GM18870 (cell line): ENCODE data around the gene C1orf105.

Source experiments
- ATAC-seq: cut with Tn5 transposase; IDR thresholded peaks from one replicate; pipeline ENCODE4 v1.9.1; 2021; ENCODE audit warnings: moderate library complexity; ENCODE audit not compliant: unreplicated experiment

The C1orf105 gene

DNA sequence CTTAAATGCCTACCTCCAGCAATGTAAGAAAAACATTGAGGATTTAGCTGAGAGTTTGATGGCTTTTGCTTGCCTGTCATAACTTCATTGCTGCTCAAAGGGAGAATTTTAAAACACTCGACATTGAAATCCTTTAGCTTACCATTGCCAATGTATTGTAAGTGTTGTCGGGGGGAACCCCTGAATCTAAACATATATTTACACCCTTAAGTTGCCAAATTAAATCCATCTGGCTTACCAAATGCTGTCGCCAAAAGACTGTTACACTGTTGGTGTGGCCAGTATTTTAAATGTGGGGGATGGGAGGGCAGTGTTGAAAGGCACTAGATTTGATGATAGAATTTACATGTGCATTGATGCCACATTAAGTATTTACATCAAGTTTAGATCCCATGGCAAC is 24.9 kb upstream of the C1orf105 start:
- no peak for ATAC-seq

GRCh38 chr1:172397221-172397620 is 23.3 kb upstream of the C1orf105 start:
- no peak for ATAC-seq

- ATAC-seq, result no peak
These were observed 22.9 kb upstream of the C1orf105 start for GRCh38 chr1:172397633-172398032.

DNA sequence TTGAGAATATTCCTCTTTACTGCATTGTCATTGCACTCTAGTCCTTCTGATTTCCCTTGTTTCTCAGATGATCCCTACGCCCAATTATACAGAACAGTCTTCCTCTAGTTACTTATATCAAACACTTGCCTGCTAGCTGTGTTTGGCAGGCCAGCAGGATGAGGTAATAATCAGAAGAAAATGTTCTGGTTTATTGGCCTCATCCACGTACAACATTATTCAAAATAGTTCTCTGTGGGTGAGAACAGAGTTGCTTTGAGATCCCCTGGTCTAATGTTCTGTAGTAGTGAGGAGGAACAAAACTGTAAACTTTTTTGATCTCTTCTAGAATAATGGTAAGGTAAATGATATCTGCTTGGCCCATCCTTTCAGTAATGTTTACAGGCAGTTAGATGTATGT is 22.3 kb upstream of the C1orf105 start:
- ATAC-seq, result no peak

GRCh38 chr1:172398970-172399755 is 21.3 kb upstream of the C1orf105 start:
- no peak for ATAC-seq

DNA sequence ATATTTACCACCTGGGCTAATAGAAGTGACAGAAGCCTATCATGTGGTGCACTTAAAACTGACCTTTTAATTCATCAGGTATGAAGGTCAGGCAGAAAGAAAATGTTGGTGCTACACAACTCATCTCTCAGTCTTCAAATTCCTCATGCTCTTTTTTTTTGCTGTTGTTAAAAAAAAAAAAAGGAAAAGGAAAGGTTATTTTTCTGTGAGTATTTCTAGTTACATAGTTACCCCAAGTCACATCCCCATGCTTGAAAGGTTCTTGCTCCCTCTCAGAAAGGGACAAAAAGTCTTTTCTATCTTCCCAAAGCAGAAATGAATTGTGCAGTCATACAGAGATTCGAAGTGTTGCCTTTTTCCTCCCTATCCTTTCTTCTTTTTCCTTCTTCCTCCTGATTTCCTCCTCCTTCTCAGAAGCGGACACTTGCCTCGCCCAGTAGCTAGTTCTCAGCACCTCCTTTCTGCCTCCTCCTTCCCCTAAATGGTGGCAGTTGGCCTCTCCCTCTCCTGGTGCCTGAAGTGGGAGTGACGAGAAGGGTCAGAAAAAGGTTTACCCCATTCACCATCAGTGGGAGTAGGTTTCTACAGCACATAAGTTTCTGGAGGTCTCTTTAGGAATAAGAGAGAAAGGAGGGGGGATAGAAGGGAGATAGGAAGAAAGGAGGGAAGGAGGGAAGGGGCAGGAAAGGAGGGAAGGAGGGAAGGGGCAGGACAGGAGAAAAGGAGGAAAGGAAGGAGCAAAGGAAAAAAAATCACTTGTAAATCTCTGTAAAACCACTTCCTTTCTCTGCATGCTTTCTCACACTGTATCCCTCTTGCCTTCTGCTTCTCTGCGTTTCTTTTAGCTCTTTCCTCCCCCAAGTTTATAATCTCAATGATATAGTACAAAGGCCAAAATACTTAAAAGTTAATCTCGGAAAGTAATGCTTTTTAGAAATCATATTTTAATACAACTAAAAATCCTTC is 20.4 kb upstream of the C1orf105 start:
- ATAC-seq, result no peak

GRCh38 chr1:172400722-172401105 is 19.8 kb upstream of the C1orf105 start:
- no peak for ATAC-seq

DNA sequence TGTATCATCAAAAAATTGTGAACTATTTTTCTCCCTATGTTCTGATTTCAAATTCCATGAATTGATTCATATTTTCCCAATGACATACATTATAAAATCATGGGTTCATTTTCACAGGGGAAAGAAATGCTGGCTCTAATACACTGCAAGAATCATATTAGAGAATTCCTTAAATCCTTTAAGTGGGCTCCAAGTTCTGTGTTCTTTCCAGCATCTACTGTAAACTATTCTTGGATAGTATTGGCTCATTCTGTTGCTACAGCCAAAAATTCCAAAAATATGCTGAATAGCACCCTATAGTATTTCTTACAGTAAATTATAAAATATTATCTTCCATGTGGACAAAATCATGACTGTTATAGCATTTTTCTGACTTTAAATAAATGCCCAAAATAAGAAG is 19.0 kb upstream of the C1orf105 start:
- ATAC-seq, result no peak

- ATAC-seq, result no peak
These were observed 18.6 kb upstream of the C1orf105 start for GRCh38 chr1:172401892-172402291.

DNA sequence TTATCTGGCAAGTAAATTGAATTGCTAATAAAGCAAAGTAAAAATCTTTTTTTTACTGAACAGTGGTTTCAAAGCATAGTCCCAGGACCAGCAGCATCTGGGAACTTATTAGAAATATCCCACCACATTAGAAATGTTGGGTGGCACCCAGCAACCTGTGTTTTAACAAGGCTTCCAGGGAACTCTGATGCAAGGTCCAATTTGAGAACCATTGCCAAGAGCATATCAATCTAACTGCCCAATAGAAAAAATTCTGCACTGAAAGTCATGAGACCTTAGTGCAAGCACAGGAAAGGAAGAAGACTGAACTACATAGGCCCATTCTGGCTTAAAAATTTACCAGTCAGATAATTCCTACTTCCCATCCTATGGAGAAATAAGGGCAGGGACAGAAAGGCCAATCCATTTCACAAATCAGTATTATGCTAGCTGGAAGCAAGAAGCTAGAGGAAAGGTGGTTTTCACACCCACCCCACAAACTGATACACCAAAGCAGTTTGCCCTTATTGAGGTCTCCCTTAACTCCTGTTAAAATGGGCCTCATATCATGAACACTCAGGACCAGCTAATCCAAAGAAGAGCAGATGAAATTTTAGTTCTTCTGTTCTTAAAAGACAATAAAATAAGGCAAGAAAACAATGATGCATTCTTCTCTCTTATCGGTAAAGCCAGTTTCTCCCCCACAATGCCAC is 17.5 kb upstream of the C1orf105 start:
- no peak for ATAC-seq

- ATAC-seq, result no peak
These were observed 16.4 kb upstream of the C1orf105 start for GRCh38 chr1:172404121-172404520.

DNA sequence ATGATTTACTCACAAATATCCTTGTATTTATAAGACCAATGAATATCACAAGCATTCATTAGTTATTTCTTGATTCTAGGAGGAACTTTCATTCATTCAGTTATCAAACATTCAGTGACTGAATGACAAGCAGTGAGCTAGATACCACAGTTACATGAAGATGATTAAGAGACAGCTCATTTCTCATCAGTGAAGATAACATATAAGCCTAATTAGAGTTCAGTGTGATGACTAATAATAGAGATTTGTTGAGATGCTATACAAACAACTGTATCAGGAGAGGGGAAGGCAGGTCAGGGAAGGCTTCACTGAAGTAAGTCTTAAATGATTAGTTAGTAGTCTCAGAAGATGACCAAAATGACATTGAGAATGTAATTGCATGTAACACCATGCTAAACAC is 14.6 kb upstream of the C1orf105 start:
- no peak for ATAC-seq

GRCh38 chr1:172406968-172407367 is 13.5 kb upstream of the C1orf105 start:
- ATAC-seq, result no peak

DNA sequence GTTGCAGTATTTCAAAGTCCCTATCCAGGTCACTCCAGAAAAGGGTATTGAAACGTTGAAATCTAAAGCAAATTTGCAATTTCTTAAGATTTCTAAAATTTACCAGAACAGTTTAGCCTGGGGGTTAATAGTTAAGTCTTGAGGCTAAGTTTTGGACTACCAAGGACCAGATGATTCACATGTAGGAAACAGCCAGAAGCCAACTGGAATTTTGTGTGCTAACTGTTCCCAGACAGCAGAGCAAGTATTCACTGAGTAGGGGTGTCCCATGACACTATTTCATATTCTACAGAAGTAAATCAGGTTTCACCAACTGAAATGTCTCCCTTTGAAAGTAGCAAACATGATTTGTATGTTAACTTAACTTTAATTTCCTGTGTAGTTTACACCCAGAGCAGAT is 11.5 kb upstream of the C1orf105 start:
- ATAC-seq, result no peak

GRCh38 chr1:172410027-172410426 is 10.5 kb upstream of the C1orf105 start:
- ATAC-seq, result no peak

DNA sequence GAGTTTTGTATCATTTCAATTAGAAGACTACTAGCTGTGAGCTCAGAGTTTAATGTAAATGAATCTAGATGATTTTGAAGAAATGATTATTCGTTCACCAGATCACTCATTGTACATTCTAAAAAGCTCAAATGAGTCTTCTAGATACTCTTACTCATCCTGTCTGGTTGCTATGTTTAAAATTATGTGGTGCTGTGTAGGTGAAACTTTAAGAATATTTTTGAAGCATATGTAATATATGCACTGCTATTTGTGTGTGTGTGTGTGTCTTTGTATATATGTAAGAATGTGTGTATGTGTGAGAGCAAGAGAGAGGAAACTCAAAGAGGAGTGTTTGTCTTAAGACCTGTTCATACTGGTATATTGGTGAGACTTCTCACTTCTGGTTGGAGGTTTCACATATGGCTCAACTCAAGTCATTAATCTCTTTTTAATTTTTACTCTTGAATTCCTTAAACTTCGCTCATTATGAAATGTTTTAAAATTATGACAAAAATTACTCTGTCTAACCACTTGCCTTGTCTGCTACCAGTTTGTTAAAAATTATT is 8.6 kb upstream of the C1orf105 start:
- no peak for ATAC-seq

- ATAC-seq, result no peak
These were observed 6.2 kb upstream of the C1orf105 start for GRCh38 chr1:172414331-172414730.

DNA sequence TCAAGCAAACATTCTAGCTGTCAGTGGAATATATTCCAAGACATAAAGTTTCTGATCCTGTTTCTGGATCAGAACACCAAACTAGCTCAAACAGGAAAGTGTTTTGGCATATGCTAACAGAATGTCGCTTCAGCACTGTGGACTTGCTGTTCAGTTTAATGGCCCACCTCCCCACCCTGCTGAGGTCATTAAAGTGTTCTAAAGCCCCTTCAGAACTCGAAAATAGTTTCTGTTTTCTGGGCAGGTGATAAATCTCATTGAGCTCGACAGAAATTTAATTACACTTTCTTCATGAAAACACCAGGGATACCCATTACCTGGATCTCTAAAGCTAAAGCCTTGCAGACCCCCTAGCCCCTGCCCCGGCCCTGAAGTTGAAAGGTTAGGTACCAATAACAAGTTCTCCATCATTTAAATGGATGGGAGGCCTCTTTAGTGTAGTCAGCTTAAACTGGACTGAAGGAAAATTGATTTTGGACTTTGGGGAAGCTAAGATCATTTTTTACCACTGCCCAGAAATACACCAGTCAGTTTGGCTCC is 3.9 kb upstream of the C1orf105 start:
- no peak for ATAC-seq

DNA sequence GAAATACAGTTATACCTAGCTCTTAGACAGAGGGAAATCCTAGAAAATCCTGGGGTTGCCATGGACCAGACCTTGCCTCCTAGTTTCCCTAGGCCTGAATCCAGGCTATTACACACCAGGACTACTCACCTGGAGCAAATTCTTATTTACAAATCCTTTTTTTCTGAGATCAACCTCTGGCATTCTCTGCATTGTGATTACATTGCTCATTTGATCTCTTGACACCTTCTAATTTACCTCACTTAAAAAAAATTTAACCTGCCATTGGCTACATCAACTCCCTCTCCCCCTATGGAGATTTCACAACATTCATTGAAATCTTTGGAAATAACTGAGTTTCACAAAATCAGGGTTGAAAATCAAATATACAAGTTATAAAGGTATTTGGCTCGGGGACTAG is 2.9 kb upstream of the C1orf105 start:
- no peak for ATAC-seq

GRCh38 chr1:172421974-172422604 is 1.6 kb downstream of the C1orf105 start:
- ATAC-seq, result no peak
